GM23248 (cell line): ENCODE measurements around the gene ATG7. TPM values are rescaled to one million over a fixed set of nuclear protein-coding genes. Genes with fewer than 3 reads are reported as not detected.

Experiments used
- DNase-seq: peaks from one replicate; pipeline ENCODE4 v3.0.0-alpha.2; 2015
- H2AFZ ChIP-seq: fragments of 200-600 bp; sonication (generic); 2 replicates; pipeline ENCODE4 v1.6.1; 2016; ENCODE audit warnings: antibody characterized with exemption
- H3F3A ChIP-seq: fragments of 200-600 bp; sonication (generic); 2 replicates; pipeline ENCODE4 v1.6.1; 2016; ENCODE audit warnings: mild to moderate bottlenecking, antibody characterized with exemption, mixed run types; ENCODE audit not compliant: insufficient read depth
- H3K27ac ChIP-seq: fragments of 200-600 bp; sonication (generic); 2 replicates; pipeline ENCODE4 v1.5.1; 2016; ENCODE audit warnings: mild to moderate bottlenecking
- H3K27me3 ChIP-seq: fragments of 200-600 bp; sonication (generic); replicated peaks from 2 replicates; pipeline ENCODE4 v1.6.1; 2016; ENCODE audit warnings: mild to moderate bottlenecking; ENCODE audit not compliant: insufficient read depth
- H3K36me3 ChIP-seq: fragments of 200-600 bp; sonication (generic); 2 replicates; pipeline ENCODE4 v1.6.1; 2016; ENCODE audit warnings: low read depth, mild to moderate bottlenecking
- H3K4me1 ChIP-seq: fragments of 200-600 bp; sonication (generic); 2 replicates; pipeline ENCODE4 v1.6.1; 2016; ENCODE audit warnings: mild to moderate bottlenecking; ENCODE audit not compliant: insufficient read depth
- H3K4me2 ChIP-seq: fragments of 200-600 bp; sonication (generic); one replicate; pipeline ENCODE4 v1.6.1; 2016; ENCODE audit warnings: mild to moderate bottlenecking; ENCODE audit not compliant: unreplicated experiment
- H3K4me3 ChIP-seq: fragments of 200-600 bp; sonication (generic); 2 replicates; pipeline ENCODE4 v1.5.1; 2016; ENCODE audit warnings: mild to moderate bottlenecking
- H3K79me2 ChIP-seq: fragments of 200-600 bp; sonication (generic); 2 replicates; pipeline ENCODE4 v1.6.1; 2016; ENCODE audit warnings: mild to moderate bottlenecking; ENCODE audit not compliant: insufficient read depth
- H3K9ac ChIP-seq: fragments of 200-600 bp; sonication (generic); 2 replicates; pipeline ENCODE4 v1.6.1; 2016; ENCODE audit warnings: mild to moderate bottlenecking
- H3K9me2 ChIP-seq: fragments of 200-600 bp; sonication (generic); 2 replicates; pipeline ENCODE4 v1.6.1; 2016; ENCODE audit warnings: mixed run types, mild to moderate bottlenecking, moderate library complexity; ENCODE audit not compliant: insufficient read depth
- H3K9me3 ChIP-seq: fragments of 200-600 bp; sonication (generic); one replicate; pipeline ENCODE4 v1.6.1; 2017; ENCODE audit warnings: low read depth
- H4K20me1 ChIP-seq: fragments of 200-600 bp; sonication (generic); 2 replicates; pipeline ENCODE4 v1.6.0; 2016; ENCODE audit not compliant: insufficient read depth
- EZH2 ChIP-seq: fragments of 200-600 bp; sonication (generic); IDR thresholded peaks from 2 replicates; pipeline ENCODE4 v1.6.1; 2018; ENCODE audit warnings: antibody characterized with exemption, mild to moderate bottlenecking; ENCODE audit not compliant: insufficient read depth, poor library complexity, severe bottlenecking
- EZH2phosphoT487 ChIP-seq: fragments of 200-600 bp; sonication (generic); IDR thresholded peaks from 2 replicates; pipeline ENCODE4 v1.6.1; 2018; ENCODE audit warnings: antibody characterized with exemption, moderate library complexity, mild to moderate bottlenecking, low read depth; ENCODE audit not compliant: insufficient read depth
- WGBS, 2 experiments: methylation state at CpG; one replicate each; pipeline ENCODE4 v1.1.6; 2015 to 2017; ENCODE audit warnings: low lambda C conversion rate in 2 of 2, low coverage in 1 of 2; ENCODE audit errors: missing lambda C conversion rate in 2 of 2; 5-methylcytosine and 5-hydroxymethylcytosine counted together
- in situ Hi-C: fragments of 300-500 bp; cut with MboI; formaldehyde crosslinking; loops from 2 replicates; pipeline ENCODE4 v1.15.0; 2020
- polyA plus RNA-seq: library from polyadenylated mRNA; unstranded; fragments of >200 nt; fragmentation: Nextera tagmentation; extraction: Ambion mirVana; gene quantifications from 2 replicates; pipeline ENCODE4 v1.2.1, GENCODE V29; 2016
- total RNA-seq: library from RNA; depleted of rRNA; stranded (reverse); fragments of >200 nt; shearing (Covaris generic); gene quantifications from 2 replicates; pipeline ENCODE4 v1.2.3, GENCODE V29; 2014

The ATG7 gene
- total and polyA plus RNA-seq, 2 experiments from 2014 or later: 40.5 to 67.5 TPM

GRCh38 chr3:11382146-11382745, 110.0 kb downstream of the ATG7 start:
- TF ChIP-seq EZH2phosphoT487: no peak
- TF ChIP-seq EZH2: no peak
- H3K9me2 ChIP-seq: no peaks in the 10 kb centered on the region
- no peak overlapping the region for H3K4me3 ChIP-seq
- H3K27ac ChIP-seq: no peak overlapping the region
- H3K9me3 ChIP-seq: no peaks in the 10 kb centered on the region
- WGBS, 2 experiments: 89 to 91% methylated on average over 8 of the region's 8 CpGs
- H3K4me1 ChIP-seq: no peaks in the 10 kb centered on the region
- in situ Hi-C loops: loop anchor here (5.0 to 10.0 kb wide), 2 partner anchors 270 to 453 kb away; no protein-coding TSS in a partner anchor
- no peak overlapping the region for H3K4me2 ChIP-seq
- H3F3A ChIP-seq: peaks cover 4% of the 10 kb centered on the region
- no peak overlapping the region for H3K9ac ChIP-seq
- H3K27me3 ChIP-seq: no peaks in the 10 kb centered on the region
- no peak overlapping the region for H2AFZ ChIP-seq
- peaks cover 10% of the 10 kb centered on the region; the same call in 1 of the 2 replicates for H3K36me3 ChIP-seq
- H4K20me1 ChIP-seq: no peaks in the 10 kb centered on the region
- no peaks in the 10 kb centered on the region for H3K79me2 ChIP-seq
- no peak for DNase-seq

GRCh38 chr3:11384074-11384473, 111.9 kb downstream of the ATG7 start:
- in situ Hi-C loops: loop anchor here (5.0 to 10.0 kb wide), 2 partner anchors 268 to 451 kb away; no protein-coding TSS in a partner anchor
- Histone ChIP-seq H3K9me3 (no peaks in the 10 kb centered on the region), H3K4me3 (no peak overlapping the region), H2AFZ (no peak overlapping the region), H3K4me1 (no peaks in the 10 kb centered on the region), H3K9me2 (no peaks in the 10 kb centered on the region), H3K9ac (no peak overlapping the region), H3K79me2 (no peaks in the 10 kb centered on the region), H3K27me3 (no peaks in the 10 kb centered on the region), H3F3A (no peaks in the 10 kb centered on the region; the same call in 1 of the 2 replicates), H4K20me1 (no peaks in the 10 kb centered on the region), H3K4me2 (no peak overlapping the region), H3K36me3 (peaks cover 10% of the 10 kb centered on the region; the same call in 1 of the 2 replicates), H3K27ac (no peak overlapping the region)
- DNase-seq: no peak
- no peak for TF ChIP-seq EZH2phosphoT487
- no peak for TF ChIP-seq EZH2
- 96 to 98% methylated on average over 2 of the region's 2 CpGs for WGBS, 2 experiments

GRCh38 chr3:11385326-11385725, 113.1 kb downstream of the ATG7 start:
- Histone ChIP-seq H3K4me3 (no peak overlapping the region), H3K79me2 (no peaks in the 10 kb centered on the region), H3K9me2 (no peaks in the 10 kb centered on the region), H2AFZ (no peak overlapping the region), H3K4me1 (peaks cover 8% of the 10 kb centered on the region; the same call in 1 of the 2 replicates), H3K9me3 (peaks cover 3% of the 10 kb centered on the region), H3K4me2 (no peak overlapping the region), H3K9ac (no peak overlapping the region), H4K20me1 (no peaks in the 10 kb centered on the region), H3K36me3 (peaks cover 10% of the 10 kb centered on the region; the same call in 1 of the 2 replicates), H3K27me3 (no peaks in the 10 kb centered on the region), H3K27ac (no peak overlapping the region), H3F3A (peaks cover 9% of the 10 kb centered on the region)
- 71 to 90% methylated on average over 1 of the region's 1 CpG for WGBS, 2 experiments
- in situ Hi-C loops: loop anchor here (10.0 kb wide), 1 partner anchor 449 kb away; no protein-coding TSS in a partner anchor
- peak; percentile 25 for DNase-seq
- TF ChIP-seq EZH2phosphoT487 (no peak), EZH2 (no peak)

- Histone ChIP-seq H3K79me2 (no peaks in the 10 kb centered on the region), H3K27me3 (no peaks in the 10 kb centered on the region), H3K9ac (no peak overlapping the region), H3F3A (peaks cover 10% of the 10 kb centered on the region), H4K20me1 (no peaks in the 10 kb centered on the region), H3K9me3 (peaks cover 3% of the 10 kb centered on the region), H2AFZ (no peak overlapping the region), H3K36me3 (peaks cover 8% of the 10 kb centered on the region; the same call in 1 of the 2 replicates), H3K4me3 (no peak overlapping the region), H3K27ac (no peak overlapping the region), H3K9me2 (no peaks in the 10 kb centered on the region), H3K4me2 (no peak overlapping the region), H3K4me1 (peaks cover 13% of the 10 kb centered on the region; the same call in 1 of the 2 replicates)
- TF ChIP-seq EZH2: no peak
- no peak for TF ChIP-seq EZH2phosphoT487
- 79 to 80% methylated on average over 4 of the region's 4 CpGs for WGBS, 2 experiments
- in situ Hi-C loops: loop anchor here (10.0 kb wide), 1 partner anchor 449 kb away; no protein-coding TSS in a partner anchor
- DNase-seq: no peak
Observed at GRCh38 chr3:11385891-11386290, 113.7 kb downstream of the ATG7 start.
